K562 (cell line): ENCODE measurements around the gene DTYMK. TPM values are rescaled to one million over a fixed set of nuclear protein-coding genes. Genes with fewer than 3 reads are reported as not detected.

Source experiments
- HNRNPH1 ChIP-seq: fragments of 200-400 bp; formaldehyde crosslinking; optimal IDR thresholded peaks from 2 replicates; pipeline ENCODE3; 2017; ENCODE audit warnings: low read depth, mild to moderate bottlenecking, low read length, moderate library complexity
- IRF2 ChIP-seq: sonication (generic); formaldehyde crosslinking; IDR thresholded peaks from 2 replicates; pipeline ENCODE4 v1.8.1; 2022; ENCODE audit warnings: mild to moderate bottlenecking, missing genetic modification reagents
- L3MBTL2 ChIP-seq: fragments of 450-650 bp; IDR thresholded peaks from 2 replicates; pipeline ENCODE4 v1.6.1; 2016; ENCODE audit warnings: mild to moderate bottlenecking, moderate library complexity
- NUFIP1 ChIP-seq: fragments of 450-650 bp; IDR thresholded peaks from 2 replicates; pipeline ENCODE4 v1.6.1; 2018; ENCODE audit not compliant: partially characterized antibody
- PTBP1 ChIP-seq: fragments of 200-400 bp; formaldehyde crosslinking; IDR thresholded peaks from 2 replicates; pipeline ENCODE4 v1.6.1; 2017; ENCODE audit warnings: low read depth, low read length
- RBBP5 ChIP-seq: fragments of 200-600 bp; sonication (generic); IDR thresholded peaks from 2 replicates; pipeline ENCODE4 v1.6.1; 2012; ENCODE audit warnings: borderline replicate concordance, mild to moderate bottlenecking, low read length, control low read depth, inconsistent platforms; ENCODE audit not compliant: insufficient read depth, poor library complexity, severe bottlenecking
- REST ChIP-seq, 2 experiments: fragments of 450-650 bp; formaldehyde crosslinking in 1 of 2; IDR thresholded peaks; 2 replicates each; pipeline versions ENCODE4 v1.4.0 to v1.6.1; 2014 to 2020; ENCODE audit warnings: mild to moderate bottlenecking in 2 of 2, borderline replicate concordance in 1 of 2, low read depth in 1 of 2
- SMAD3 ChIP-seq: fragments of 450-650 bp; formaldehyde crosslinking; conservative IDR thresholded peaks from 2 replicates; pipeline ENCODE4 v1.4.0; 2020; ENCODE audit warnings: mild to moderate bottlenecking
- ZBTB7A ChIP-seq: IDR thresholded peaks from 2 replicates; pipeline ENCODE4 v1.6.1; 2011; ENCODE audit warnings: low read depth, mild to moderate bottlenecking, low read length, moderate library complexity, borderline replicate concordance; ENCODE audit not compliant: control insufficient read depth
- ZNF232 ChIP-seq: sonication (generic); formaldehyde crosslinking; IDR thresholded peaks from 2 replicates; pipeline ENCODE4 v1.8.0; 2022; ENCODE audit warnings: mild to moderate bottlenecking, missing genetic modification reagents
- ZNF785 ChIP-seq: fragments of 250-450 bp; sonication (Bioruptor Pico); IDR thresholded peaks from 2 replicates; pipeline ENCODE4 v1.4.0; 2020; ENCODE audit warnings: mild to moderate bottlenecking
- polyA plus RNA-seq, 8 experiments: library from polyadenylated mRNA; depleted of rRNA in 4 of 8; stranded (reverse) in 5 of 8; unstranded in 3 of 8; fragments of >200 nt; fragmentation: Nextera tagmentation in 2 of 8; fragmentation: Illumina TruSeq in 1 of 8; extraction: Ambion mirVana in 2 of 8; extraction: Trizol in 1 of 8; gene quantifications; 2 replicates each; pipeline versions ENCODE4 v1.2.1 to v1.2.3, GENCODE V29; 2011 to 2014; ENCODE audit warnings: inconsistent platforms in 1 of 8, missing spikeins in 1 of 8
- total RNA-seq, 7 experiments: library from RNA; depleted of rRNA in 6 of 7; stranded (reverse); fragments of >200 nt in 6 of 7; fragmentation: Illumina TruSeq in 2 of 7; extraction: Trizol in 2 of 7; gene quantifications; 2 replicates each; pipeline versions ENCODE4 v1.2.1 to v1.2.3, GENCODE V29; 2011 to 2021; ENCODE audit warnings: low replicate concordance in 1 of 7
- TF ChIP-seq, protein P1 (sequence below), 2 experiments: IDR thresholded peaks; 2 replicates each; pipeline ENCODE4 v1.6.1; 2011; ENCODE audit warnings: borderline replicate concordance in 1 of 2, control low read depth in 1 of 2, low read depth in 1 of 2, low read length in 1 of 2, mild to moderate bottlenecking in 1 of 2, mixed read lengths in 1 of 2, moderate library complexity in 1 of 2; ENCODE audit not compliant: insufficient read depth in 1 of 2, insufficient read length in 1 of 2, poor library complexity in 1 of 2, severe bottlenecking in 1 of 2; ENCODE audit errors: extremely low read depth in 1 of 2
- TF ChIP-seq, protein P2 (sequence below): fragments of 450-650 bp; IDR thresholded peaks from 2 replicates; pipeline ENCODE4 v1.6.1; 2017; ENCODE audit warnings: mild to moderate bottlenecking, moderate library complexity

DTYMK gene
- total and polyA plus RNA-seq, 9 of the 15 experiments (the other 6 are each of a cell fraction or from before 2014, with no cell fraction given), result 8.2 to 85.0 (median 47.9) TPM

- TF ChIP-seq REST (IDR thresholded peaks at IDR 0.05; ENCODE audit: borderline replicate concordance) (0 out of 2 replicates have a peak, but pooled peaks have one; percentile 13), REST (CRISPR knock-in tag; IDR thresholded peaks at IDR 0.05; ENCODE audit: low read depth) (no peak), PTBP1 (no peak), IRF2 (CRISPR knock-in tag) (no peak), L3MBTL2 (peak; percentile 29; the same call in 1 of the 2 replicates), ZBTB7A (peak; percentile 40; the same call in 1 of the 2 replicates), NUFIP1 (no peak), RBBP5 (peak; percentile 43), HNRNPH1 (no peak), ZNF785 (CRISPR knock-in tag) (no peak), SMAD3 (CRISPR knock-in tag) (no peak), ZNF232 (CRISPR knock-in tag) (no peak)
- TF ChIP-seq, protein P1, sequence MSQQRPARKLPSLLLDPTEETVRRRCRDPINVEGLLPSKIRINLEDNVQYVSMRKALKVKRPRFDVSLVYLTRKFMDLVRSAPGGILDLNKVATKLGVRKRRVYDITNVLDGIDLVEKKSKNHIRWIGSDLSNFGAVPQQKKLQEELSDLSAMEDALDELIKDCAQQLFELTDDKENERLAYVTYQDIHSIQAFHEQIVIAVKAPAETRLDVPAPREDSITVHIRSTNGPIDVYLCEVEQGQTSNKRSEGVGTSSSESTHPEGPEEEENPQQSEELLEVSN (IDR thresholded peaks at IDR 0.05; ENCODE audit: borderline replicate concordance in 1 of 2, extremely low read depth in 1 of 2, insufficient read depth in 1 of 2, insufficient read length in 1 of 2, low read depth in 1 of 2, low read length in 1 of 2, poor library complexity in 1 of 2, severe bottlenecking in 1 of 2), result peak in 1 of 2 experiments; percentile 10
- TF ChIP-seq, protein P2, sequence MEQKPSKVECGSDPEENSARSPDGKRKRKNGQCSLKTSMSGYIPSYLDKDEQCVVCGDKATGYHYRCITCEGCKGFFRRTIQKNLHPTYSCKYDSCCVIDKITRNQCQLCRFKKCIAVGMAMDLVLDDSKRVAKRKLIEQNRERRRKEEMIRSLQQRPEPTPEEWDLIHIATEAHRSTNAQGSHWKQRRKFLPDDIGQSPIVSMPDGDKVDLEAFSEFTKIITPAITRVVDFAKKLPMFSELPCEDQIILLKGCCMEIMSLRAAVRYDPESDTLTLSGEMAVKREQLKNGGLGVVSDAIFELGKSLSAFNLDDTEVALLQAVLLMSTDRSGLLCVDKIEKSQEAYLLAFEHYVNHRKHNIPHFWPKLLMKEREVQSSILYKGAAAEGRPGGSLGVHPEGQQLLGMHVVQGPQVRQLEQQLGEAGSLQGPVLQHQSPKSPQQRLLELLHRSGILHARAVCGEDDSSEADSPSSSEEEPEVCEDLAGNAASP, result no peak
These were observed 50.2 kb downstream of the DTYMK start (continued) for GRCh38 chr2:241636182-241637017.
